CD4-positive, alpha-beta T cell treated with Interleukin-17A for 1 hour (primary cell): ENCODE data around the gene ALK.
"Not testable (repeated sequence)": the region's sequence is repeated elsewhere in the genome, so short reads cannot be mapped to it uniquely, and the experiment has no call there.

ENCODE experiments used
- DNase-seq: peaks from one replicate; pipeline ENCODE4 v3.0.0-alpha.2; 2020

ALK gene

DNA sequence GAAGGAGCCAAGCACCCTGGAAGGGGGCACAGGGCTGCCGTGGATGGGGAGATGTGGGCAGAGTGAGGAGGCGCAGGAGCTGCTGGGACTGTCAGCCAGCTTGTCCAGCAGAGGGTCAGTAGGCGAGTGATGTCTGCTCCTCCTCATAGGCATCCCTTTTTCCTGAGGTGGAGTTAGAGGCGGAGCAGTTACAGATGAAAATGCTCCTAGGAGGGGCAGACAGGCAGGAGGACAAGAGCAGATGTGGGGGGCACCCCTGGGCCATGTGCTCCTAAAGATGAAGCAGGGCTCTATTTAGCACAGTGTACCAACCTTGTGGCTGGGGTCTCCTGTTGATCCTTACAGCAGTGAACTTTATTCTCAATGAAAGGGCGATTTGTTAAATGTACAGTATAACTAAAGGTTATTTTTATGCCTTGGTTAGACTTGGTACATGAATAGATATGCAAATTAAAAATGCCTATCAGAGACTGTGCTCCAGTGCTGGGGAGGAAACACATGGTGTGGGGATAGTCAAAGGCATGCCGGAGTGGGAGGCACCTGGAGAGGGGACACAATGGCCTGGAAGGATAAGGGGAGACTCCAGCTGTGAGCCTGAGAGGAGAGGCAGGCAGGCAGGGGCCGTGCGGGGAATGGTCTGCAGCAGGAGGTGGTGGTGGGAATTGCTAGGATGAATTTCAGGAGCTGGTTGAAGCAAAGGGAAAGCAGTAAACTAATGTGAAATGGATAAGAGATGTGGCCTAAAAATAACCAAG is 630.9 kb downstream of the ALK start:
- DNase-seq, result no peak

DNA sequence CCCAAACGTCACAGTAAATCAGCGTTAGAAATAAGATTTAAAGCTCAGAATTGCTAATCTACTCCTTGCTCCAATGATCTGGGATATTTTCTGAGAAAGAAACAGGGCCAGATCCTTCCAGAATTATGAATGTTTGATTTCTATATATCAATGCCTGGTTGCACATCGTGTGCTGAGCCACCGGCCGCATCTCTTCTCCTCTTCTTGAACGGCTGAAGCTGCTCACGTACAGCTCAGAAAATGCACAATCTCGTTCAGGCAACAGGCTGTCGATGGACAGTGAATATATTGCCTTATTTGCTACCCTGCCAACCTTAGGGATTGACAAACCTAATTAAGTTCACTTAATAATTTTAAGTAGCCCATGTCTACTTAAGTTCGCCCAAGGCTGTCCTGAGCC is 636.7 kb downstream of the ALK start:
- no peak for DNase-seq

DNA sequence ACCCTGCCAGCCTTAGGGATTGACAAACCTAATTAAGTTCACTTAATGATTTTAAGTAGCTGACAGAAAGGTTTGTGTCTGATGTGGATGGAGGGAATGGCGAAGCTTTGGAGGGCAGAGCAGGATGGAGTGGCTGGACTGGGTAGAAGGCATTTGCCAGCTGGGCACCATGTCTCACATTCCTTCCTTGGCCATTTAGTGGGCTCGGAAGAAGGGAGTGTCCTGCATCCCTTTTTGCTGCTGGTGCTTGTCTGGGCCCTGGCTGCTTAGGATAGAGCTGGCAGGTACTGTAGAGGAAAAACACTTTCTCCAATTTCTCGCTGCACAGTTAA is 639.5 kb downstream of the ALK start:
- no peak for DNase-seq

DNA sequence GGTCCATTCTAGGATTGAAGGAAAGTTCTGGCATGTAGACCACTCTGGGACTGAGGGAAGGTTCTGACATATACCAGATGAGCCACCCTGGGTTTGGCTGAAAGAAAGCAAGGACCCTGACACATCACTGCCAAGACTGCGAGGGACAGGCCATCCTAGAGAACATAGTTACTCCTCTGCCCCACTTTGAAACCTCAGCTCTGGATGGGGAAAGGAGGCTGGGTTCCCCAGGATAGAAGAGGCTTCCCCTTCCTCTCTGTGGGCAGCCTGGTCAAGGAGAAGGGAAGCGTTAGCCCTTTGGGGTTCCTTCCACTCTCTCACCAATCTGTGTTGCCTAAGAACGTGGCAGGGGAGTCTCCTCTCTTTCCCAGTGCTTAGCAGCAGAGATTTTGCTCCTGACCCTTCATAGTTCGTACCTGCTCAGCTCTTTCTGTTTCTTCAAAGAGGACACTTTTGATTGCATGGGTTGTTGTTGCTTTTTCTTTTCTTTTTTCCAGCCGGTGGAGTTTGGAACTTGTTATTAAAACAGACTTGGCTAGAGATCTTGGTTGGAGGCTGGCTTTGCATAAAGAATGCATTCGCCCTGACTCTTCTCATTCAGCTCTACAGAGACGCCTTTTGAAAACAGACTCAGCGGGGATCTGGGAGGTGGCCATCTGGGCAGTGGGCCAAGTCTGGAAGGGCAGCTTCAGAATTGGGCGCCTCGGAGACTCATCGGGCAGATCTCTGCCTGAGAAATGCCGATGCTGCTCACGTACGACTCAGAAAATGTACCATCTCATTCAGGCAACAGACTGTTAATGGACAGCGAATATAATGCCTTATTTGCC is 640.1 kb downstream of the ALK start:
- no peak for DNase-seq

DNA sequence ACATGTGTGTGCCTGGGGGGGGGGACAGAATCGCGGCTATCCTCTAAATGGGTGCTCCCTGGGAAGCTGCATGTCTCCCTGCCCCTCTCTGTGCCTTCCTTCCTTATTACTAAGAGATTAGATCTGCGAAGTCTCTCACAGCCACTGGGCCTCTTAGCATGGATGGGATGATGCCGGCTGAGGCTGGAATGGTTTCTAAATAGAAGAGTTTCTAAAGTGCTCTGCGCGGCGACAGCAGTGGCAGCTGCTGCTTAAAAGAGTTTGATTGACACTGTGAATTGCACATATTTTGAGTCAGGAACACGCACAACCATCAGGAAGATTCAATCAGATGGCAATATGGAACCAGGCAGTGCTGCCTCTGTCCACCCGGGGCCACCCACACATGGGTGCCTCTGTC is 642.4 kb downstream of the ALK start:
- DNase-seq, result no peak

DNA sequence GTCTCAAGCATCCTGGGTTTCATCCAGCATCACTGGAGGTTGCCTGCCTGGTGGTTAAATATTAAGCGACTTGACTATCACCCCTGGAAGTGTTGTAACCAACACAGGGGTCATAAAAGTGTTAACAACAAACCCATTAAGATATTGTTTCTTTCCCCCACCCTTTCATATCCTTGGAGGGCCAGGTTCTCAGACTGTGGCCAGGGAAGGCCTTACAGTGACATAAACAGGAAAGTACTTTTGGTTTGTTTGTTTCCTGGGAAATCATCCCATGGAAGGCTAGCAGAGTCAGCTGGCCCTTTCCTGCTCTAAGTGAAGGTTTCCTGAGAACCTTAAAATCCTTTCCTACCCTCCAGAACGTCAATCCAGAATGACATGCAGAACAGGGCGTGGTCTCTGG is 645.2 kb downstream of the ALK start:
- no peak for DNase-seq

DNA sequence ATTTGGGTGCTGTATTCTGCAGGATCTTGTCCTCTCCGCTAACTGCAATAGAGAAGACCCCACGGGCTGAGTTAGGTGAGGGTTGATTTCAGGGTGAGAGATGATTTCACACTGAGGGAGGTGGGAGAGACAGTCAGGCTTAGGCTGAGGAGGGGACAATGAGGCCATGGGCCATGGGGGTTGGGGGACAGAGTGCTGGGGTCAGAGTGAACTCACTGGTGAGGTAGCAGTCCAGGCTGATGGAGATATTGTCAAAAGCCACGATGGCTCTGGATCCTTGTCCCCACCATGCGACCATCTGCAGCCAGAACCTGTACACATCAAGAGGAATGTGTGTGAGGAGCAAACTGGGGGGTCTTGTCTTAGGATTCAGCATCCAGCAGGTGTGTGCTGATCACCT is 646.2 kb downstream of the ALK start:
- no peak for DNase-seq

DNA sequence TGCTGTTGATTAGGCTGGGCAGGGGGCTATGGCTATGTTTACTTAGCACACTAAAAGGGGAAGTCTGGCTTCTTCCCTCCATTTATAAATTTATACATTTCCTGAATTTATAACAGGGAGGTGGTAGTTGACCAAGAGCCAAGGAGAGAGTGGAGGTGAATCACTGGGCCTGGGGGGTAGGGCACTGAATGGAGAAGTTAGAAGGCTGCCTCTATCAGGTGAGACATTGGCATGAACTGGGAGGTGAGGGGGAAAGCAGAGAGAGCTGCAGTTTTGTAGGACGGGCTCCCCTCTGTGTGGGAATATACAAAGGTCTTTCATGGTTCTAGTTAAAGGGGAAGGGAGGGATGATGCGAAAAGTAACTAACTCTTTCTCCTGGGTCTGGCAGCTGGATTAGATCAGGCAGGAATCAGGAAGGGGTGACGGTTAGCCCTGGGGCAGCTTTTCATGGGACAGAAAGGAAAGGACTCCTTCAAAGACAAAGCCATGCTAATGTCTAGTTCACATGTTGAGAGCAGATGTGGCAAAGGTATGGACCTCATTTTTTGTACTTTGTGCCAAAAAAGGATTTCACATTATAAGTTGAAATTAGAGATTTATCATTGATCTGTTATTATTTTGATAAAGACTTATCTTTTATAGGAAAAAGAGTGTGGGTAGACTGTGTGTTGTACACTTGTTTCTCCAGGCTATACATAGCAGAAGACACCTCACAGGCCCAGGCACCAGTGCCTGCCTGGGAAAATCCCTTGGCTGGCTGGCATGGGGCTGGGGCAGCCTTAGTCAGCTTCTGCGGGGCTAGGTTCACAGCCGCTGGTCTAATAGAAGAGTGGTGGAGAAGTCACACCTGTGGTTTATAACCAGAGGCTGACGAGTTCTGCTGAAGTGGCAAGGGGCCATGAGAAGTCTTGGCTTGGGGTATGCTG is 647.4 kb downstream of the ALK start:
- DNase-seq, result no peak

DNA sequence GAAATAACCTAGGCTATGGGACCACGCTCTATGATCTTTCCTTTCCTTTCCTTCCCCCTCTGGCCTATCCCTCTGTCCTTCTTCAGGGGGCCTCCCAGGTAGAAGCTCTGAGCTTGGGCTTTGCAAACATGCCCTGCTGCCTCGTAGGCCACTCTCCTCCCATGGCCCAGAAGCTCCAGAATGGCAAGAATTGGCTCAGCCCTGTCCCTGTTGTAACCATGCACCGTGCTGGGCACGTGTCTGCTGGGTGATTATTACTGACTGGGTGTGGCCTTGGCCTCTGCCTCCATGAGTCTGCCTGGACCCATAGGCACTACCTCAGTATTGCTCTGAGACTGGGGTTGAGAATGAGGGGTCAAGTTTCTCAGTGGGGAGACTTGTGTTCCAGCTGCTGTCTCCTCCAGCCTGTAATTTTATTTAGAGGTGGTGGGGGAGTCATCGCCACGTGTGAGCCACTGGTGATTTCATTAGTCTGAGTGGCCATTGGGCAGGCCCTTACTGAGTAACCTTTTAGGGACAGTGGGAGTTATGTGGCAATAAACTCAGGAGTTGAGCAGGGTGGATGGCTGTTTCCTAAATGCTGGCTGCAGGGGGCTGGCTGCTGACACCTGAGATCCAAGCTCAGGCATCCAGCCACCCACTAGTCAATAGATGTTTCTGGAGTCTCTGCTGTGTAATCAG is 648.2 kb downstream of the ALK start:
- DNase-seq, result no peak

DNA sequence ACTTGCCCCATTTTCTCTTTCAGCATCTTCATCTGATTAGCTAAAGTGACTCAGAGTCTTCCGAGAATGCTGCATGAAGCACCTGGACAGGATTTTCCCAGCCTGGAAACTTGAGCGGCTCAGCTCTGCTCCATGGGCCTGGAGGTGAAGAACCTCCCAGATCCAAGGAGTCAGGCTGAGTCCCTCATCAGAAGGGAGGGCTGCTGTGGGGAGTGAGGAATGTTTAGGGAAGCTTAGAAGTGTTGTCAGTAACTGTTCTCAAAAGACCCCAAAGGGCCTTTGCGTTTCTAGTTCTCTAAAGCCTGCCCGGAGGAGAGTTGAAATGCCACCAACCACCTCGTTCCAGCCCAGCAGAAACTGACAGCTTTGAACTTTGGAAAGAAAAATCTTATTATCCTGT is 649.1 kb downstream of the ALK start:
- DNase-seq, result no peak

DNA sequence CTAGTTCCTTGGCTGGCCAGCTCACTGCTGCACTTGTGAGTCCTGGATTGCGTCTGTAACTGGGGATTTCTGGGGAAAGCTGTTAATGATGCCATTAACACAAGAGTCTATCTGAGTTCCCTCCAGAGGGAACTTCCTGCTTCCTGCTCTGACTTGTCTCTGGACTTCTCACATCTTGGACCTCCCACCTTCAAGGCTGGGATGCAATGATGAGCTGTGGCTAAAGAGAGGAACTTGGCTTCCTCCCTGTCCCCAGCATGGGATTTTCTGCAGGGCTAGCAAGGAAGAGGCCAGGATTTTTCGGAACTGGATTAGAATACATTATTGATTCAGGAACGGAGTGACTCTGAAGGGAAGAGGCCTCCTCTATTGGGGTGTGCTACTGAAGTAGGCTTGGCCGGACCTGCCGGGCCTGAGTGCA is 650.7 kb downstream of the ALK start:
- no peak for DNase-seq

DNA sequence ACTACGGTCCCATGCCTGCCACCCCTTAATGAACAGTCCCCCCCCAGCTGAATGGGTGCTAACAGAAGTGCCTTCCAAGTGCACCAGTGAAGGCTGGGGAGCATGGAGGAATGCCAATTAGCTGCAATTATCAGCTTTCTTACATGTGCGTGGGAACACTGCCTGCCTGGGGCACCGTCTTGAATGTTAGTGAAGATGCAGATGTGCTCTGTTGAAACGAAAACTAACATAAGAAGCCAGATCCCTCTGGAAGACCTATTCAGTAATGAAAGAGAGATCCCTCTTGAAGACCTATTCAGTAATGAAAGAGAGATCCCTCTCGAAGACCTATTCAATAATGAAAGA is 651.6 kb downstream of the ALK start:
- DNase-seq, result no peak

DNA sequence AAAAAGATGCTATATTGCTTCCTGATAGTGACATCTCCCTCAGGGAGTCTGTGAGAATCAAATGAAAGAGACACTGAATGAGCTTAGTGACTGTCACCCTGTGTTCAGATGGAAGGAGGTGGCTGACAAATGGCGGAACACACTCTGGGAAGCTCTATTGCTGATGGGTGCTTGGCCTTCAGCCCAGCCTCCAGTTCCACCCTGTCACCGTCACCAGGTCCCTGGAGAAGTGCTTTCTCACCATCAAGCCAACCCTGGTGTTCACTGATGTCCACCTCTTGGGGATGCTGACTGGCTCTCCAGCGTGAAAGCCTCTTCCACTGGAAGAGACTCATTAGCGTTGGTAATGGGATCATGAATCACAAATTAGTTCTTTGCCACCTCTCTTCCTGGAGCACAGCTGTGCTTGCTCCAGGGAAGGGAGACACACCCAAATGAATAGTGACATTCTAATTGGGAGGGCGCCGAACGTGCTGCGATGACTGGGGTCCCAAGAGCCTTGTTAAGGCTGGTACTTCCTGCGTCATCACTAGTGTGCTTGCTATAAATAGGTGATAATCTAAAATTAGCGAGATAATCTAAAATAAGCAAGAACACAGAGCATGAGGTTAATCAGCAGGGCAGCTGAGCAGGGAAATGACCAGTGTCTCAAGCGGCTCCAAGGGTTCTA is 652.2 kb downstream of the ALK start:
- DNase-seq, result no peak

DNA sequence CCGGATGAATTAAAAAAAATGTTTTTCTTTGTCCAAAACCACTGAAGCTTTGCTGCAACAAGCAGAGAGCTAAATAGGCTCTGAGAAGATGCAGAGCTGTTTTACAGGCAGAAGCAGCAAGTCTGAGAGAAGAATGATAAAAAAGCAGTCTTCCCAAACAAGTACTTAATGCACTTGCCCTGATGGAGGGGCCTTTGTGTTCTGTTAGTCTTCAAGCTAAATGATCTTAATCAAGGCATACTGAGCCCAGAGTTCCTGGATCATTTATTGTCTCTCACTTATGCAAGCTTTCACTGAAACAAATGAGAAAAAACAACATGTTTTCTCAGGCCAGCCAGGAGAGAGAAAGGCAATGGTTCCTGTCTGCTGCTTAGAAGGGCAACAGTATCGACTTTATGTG is 653.7 kb downstream of the ALK start:
- no peak for DNase-seq

DNA sequence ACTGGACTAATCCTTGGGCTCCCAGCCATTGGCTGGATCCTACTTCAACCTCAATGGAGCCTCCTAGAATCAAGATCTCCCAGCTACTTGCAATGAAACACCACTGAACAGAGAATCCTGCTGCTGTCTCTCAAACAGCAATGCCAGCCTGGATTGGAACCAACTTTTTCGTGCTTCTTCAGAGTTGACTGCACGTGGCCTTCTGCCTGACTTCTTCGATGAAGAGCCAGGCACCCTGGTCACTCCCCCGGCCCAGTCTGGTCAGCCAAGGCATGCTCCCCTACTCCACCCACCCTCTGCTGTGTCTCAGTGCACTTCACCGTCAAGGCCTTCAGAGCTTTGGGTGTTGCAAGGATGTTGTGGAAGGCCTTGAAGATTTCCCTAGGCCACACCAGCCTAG is 657.5 kb downstream of the ALK start:
- no peak for DNase-seq

DNA sequence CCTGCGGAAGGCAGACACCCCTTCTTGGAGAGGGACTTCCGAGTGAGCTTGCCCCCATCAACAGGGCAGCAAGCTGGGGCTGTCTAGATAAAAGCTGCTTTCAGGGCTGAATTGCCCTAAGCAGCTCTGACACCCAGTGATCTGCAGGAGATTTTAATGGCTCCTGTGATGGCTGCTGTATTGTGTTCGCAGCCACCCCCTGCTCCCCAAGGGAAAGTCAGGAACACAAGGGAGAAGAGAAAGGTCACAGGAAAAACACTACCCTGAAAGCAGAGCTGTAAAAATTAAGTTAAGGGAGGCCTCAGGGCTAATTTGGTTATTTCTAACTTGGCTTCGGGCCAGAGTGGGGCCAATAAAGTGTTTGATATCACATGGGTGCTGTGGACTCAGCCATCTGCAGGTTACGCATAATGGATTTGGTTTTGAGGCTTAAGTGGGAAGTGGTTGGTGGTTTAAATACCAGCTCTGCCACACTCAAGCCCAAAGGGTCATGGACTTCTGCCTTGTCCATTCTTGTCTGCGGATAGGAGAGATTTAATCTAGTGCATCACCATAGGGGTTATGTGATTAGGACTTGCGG is 658.6 kb downstream of the ALK start:
- no peak for DNase-seq

DNA sequence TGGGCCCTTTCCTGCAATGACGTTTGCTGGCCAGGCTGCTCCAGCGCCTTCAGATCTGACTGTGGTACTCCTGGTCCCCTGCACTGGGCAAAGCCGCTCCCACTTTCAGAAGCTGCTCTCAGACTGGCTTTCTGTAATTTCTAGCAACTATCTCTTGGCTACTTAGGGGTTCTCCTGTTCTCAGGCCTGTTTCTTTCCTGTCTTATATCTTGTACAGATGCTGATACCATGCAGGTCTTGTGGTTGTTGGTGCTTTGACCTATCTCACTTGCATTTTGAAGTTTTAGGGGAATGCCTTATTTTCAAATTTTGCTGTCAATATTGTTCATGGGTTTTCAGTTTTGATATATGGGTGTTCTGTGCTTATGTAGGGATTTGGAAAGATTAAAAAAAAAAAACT is 660.4 kb downstream of the ALK start:
- no peak for DNase-seq

DNA sequence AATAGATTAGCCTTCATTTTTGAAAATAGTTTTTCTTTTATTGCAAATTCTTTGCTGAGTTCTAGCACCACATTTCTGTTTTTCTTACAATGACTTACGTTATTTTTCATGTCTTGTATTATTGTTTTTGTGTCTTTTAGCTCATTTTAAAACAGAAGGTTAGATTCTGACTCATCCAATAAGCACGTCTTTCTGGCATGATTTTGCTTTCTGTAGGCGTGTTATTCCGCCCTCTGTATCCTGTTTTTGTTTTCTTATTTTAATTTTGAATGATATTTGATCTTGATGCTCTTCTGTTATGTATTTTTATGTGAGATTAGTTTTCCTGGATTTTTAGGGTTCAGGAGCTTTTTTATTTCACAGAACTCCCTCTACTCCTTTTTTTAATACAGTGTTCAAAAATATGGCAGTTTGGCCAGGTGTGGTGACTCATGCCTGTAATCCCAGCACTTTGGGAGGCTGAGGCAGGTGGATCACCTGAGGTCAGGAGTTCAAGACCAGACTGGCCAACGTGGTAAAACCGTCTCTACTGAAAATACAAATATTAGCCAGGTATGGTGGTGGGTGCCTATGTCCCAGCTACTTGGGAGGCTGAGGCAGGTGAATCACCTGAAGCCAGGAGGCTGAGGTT is 661.1 kb downstream of the ALK start:
- DNase-seq, result no peak

DNA sequence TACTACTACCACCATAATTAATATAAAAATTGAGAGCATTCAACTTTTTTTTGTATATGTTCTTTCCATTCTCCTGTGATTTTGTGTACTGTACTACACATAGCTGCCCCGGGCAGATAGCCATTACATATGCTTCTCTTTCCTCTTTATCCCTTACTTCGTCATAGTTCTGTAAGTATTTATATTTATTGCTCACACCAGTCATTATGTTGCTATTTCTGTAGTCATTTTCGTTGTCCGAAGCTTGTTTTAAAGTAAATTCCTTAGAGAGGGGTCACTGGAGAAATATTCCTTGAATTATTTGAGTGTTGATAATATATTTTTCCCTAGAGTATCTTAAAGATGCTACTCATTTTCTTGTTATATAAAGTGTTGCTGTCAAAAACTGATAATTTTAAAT is 662.2 kb downstream of the ALK start:
- no peak for DNase-seq

DNA sequence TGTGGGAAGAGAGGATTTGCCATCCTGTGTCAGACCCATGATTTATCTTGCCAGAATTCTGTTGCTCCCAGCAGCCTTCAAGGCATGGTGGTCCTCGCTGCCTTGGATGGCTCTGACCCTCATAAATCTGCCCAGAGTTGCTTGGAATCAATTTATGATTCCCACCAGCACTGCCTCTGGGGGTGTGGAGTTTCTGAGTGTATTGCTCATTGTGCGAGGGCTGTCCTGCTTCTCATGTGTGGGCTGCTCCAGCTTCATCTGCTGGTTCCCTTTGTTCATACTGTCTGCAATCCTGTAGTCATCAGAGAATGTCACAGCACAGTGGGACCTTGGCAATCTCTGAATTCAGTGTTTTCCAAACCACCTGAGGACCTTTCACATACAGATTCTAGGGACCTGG is 666.4 kb downstream of the ALK start:
- DNase-seq, result no peak

DNA sequence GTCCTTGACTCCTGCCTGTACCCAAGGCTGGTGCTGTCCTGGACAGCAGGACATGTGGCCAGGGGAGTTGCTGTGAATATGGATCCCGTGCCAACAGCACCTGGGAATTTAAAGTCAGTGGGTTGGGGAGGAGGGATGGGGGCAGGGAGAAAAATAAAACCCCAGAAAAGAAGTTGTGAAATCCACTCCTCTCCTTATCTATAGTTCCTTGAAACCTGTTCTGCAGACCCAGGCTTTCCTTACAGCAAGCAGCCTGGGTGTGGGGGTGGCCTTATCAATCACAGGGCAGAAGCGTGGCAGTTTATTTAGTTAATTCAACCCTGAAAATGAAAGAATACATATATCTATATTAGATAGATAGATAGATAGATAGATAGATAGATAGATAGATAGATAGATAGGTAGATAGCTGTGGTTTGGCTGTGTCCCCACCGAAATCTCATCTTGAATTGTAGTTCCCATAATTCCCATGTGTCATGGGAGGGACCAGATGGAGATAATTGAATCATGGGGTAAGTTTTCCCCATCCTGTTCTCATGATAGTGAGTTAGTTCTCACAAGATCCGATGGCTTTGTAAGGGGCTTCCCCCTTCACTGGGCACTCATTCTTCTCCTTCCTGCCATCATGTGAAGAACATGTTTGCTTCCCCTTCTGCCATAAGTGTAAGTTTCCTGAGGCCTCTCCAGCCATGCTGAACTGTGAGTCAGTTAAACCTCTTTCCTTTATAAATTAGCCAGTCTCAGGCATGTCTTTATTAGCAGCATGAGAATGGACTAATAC is 667.7 kb downstream of the ALK start:
- DNase-seq, result not testable (repeated sequence)
